Peyer's patch (tissue), 4 donors: Measurements from ENCODE around the gene ZBED1.

ENCODE experiments used
- CTCF ChIP-seq, 6 experiments: fragments of 450-650 bp in 4 of 6; fragments of 200-600 bp in 2 of 6; sonication (generic) in 1 of 6; IDR thresholded peaks; one replicate each; pipeline ENCODE4 v1.5.1; 2017 to 2019; ENCODE audit warnings: antibody characterized with exemption in 6 of 6, mild to moderate bottlenecking in 3 of 6, moderate library complexity in 1 of 6
- POLR2A ChIP-seq, 2 donors: fragments of 450-650 bp; IDR thresholded peaks; one replicate each; pipeline ENCODE4 v1.5.1; 2017; ENCODE audit warnings: antibody characterized with exemption in 2 of 2, mild to moderate bottlenecking in 2 of 2, moderate library complexity in 2 of 2

- TF ChIP-seq CTCF (IDR thresholded peaks at IDR 0.05) (no peak), POLR2A (IDR thresholded peaks at IDR 0.05) (no peak)
These were observed 14.9 kb downstream of the ZBED1 start for GRCh38 chrX:2485789-2486345.
